ENCODE measurements around the gene CLDN8. TPM values are rescaled to one million over a fixed set of nuclear protein-coding genes. Genes with fewer than 3 reads are reported as not detected.

CLDN8 gene
- total and polyA plus RNA-seq, 9 of the 15 experiments (the other 6 are each of a cell fraction or from before 2014, with no cell fraction given) = not detected

- no peak for TF ChIP-seq ZNF586 (CRISPR knock-in tag; conservative IDR thresholded peaks at IDR 0.05)
- TF ChIP-seq HOMEZ (CRISPR knock-in tag; IDR thresholded peaks at IDR 0.05) = no peak
- TF ChIP-seq SNIP1 (IDR thresholded peaks at IDR 0.05; ENCODE audit: low read depth) = no peak
- TF ChIP-seq ZBTB12 (CRISPR knock-in tag; IDR thresholded peaks at IDR 0.05) = no peak
- peak; percentile 84 for TF ChIP-seq NCOR1 (IDR thresholded peaks at IDR 0.05)
- TF ChIP-seq MXI1 (IDR thresholded peaks at IDR 0.05; ENCODE audit: low read depth, low read length) = no peak
- no peak for TF ChIP-seq NFXL1 (CRISPR knock-in tag; IDR thresholded peaks at IDR 0.05)
- TF ChIP-seq EZH2 (IDR thresholded peaks at IDR 0.05; ENCODE audit: borderline replicate concordance, low read depth, low read length) = no peak
- TF ChIP-seq ZNF175 (CRISPR knock-in tag; IDR thresholded peaks at IDR 0.05; ENCODE audit: low read depth) = 0 out of 2 replicates have a peak, but pooled peaks have one; percentile 30
- TF ChIP-seq CHCHD3 (CRISPR knock-in tag; IDR thresholded peaks at IDR 0.05) = no peak
- peak; percentile 22 for TF ChIP-seq TAF9B (IDR thresholded peaks at IDR 0.05; ENCODE audit: partially characterized antibody)
- TF ChIP-seq PKNOX1 (IDR thresholded peaks at IDR 0.05) = no peak
- TF ChIP-seq TCF7L2 (IDR thresholded peaks at IDR 0.05; ENCODE audit: low read depth, low read length) = no peak
- peak in 1 of 2 experiments; percentile 69; a peak in 1 of 4 replicates for TF ChIP-seq RCOR1 (IDR thresholded peaks at IDR 0.05; ENCODE audit: borderline replicate concordance in 1 of 2, low read depth in 2 of 2, low read length in 2 of 2)
- peak; percentile 54; the same call in 1 of the 2 replicates for TF ChIP-seq POLR2AphosphoS5 (IDR thresholded peaks at IDR 0.05; ENCODE audit: control insufficient read depth, insufficient read depth, low read depth, low read length)
- TF ChIP-seq PRDM10 (IDR thresholded peaks at IDR 0.05; ENCODE audit: partially characterized antibody) = no peak
- no peak for TF ChIP-seq PCBP2 (IDR thresholded peaks at IDR 0.05; ENCODE audit: low read depth, low read length, poor library complexity, severe bottlenecking)
- no peak for TF ChIP-seq ZKSCAN8 (CRISPR knock-in tag; IDR thresholded peaks at IDR 0.05)
- TF ChIP-seq ZNF121 (CRISPR knock-in tag; conservative IDR thresholded peaks at IDR 0.05) = no peak
- TF ChIP-seq CHD2 (IDR thresholded peaks at IDR 0.05; ENCODE audit: low read depth, low read length) = no peak
- no peak for TF ChIP-seq ELF4 (CRISPR knock-in tag; IDR thresholded peaks at IDR 0.05)
These were observed 11.9 kb upstream of the CLDN8 start (continued) for GRCh38 chr21:30227633-30228404.
